ENCODE measurements around the gene HEBP1.
A peak's percentile ranks its signal among the peaks of the same experiment; 100 is the strongest.

Gene HEBP1

GRCh38 chr12:12987421-12987820, 12.6 kb downstream of the HEBP1 start:
- no peak for DNase-seq

- DNase-seq, result no peak
Measured at GRCh38 chr12:12986775-12987331, 13.2 kb downstream of the HEBP1 start.

GRCh38 chr12:12985817-12986408, 14.2 kb downstream of the HEBP1 start:
- peak; percentile 26 for DNase-seq

- no peak for DNase-seq
Measured at GRCh38 chr12:12984149-12984548, 15.9 kb downstream of the HEBP1 start.

GRCh38 chr12:12983420-12984035, 16.5 kb downstream of the HEBP1 start:
- DNase-seq, result peak; percentile 80

GRCh38 chr12:12982331-12982730, 17.7 kb downstream of the HEBP1 start:
- no peak for DNase-seq

GRCh38 chr12:12979731-12980259, 20.3 kb downstream of the HEBP1 start:
- no peak for DNase-seq

GRCh38 chr12:12979126-12979525, 20.9 kb downstream of the HEBP1 start:
- DNase-seq, result no peak

- DNase-seq, result no peak
Measured at GRCh38 chr12:12977231-12977630, 22.8 kb downstream of the HEBP1 start.

- DNase-seq, result no peak
Measured at GRCh38 chr12:12976366-12976765, 23.7 kb downstream of the HEBP1 start.

- no peak for DNase-seq
Measured at GRCh38 chr12:12975322-12976077, 24.6 kb downstream of the HEBP1 start.

GRCh38 chr12:12974211-12974610, 25.9 kb downstream of the HEBP1 start:
- no peak for DNase-seq

- no peak for DNase-seq
Measured at GRCh38 chr12:12973019-12973418, 27.0 kb downstream of the HEBP1 start.

GRCh38 chr12:12965836-12966235, 34.2 kb downstream of the HEBP1 start:
- no peak for DNase-seq

GRCh38 chr12:12964255-12964654, 35.8 kb downstream of the HEBP1 start:
- DNase-seq, result no peak

GRCh38 chr12:12960639-12961209, 39.3 kb downstream of the HEBP1 start:
- DNase-seq, result no peak

GRCh38 chr12:12958886-12959285, 41.2 kb downstream of the HEBP1 start:
- no peak for DNase-seq

- no peak for DNase-seq
Measured at GRCh38 chr12:12954878-12955625, 45.0 kb downstream of the HEBP1 start.

GRCh38 chr12:12954356-12954755, 45.7 kb downstream of the HEBP1 start:
- no peak for DNase-seq

- no peak for DNase-seq
Measured at GRCh38 chr12:12952036-12952435, 48.0 kb downstream of the HEBP1 start, which contains the start of gene GPRC5D. Gene GPRC5D, minus strand, starts transcription at chr12:12952170. Its CDS starts 1,786 bp downstream, at chr12:12950384.

- no peak for DNase-seq
Measured at GRCh38 chr12:12951504-12951903, 48.6 kb downstream of the HEBP1 start.

GRCh38 chr12:12947902-12948301, 52.2 kb downstream of the HEBP1 start:
- no peak for DNase-seq

All from NCI-H1694 (cell line).